Activated CD8-positive, alpha-beta memory T cell treated with anti-CD3 and anti-CD28 coated beads for 4 hours (primary cell): ENCODE measurements around the gene MAPKAPK3.

Experiments
- DNase-seq, 2 donors: peaks; one replicate each; pipeline ENCODE4 v3.0.0-alpha.2; 2020; ENCODE audit warnings: low read depth in 2 of 2

Gene MAPKAPK3

DNA sequence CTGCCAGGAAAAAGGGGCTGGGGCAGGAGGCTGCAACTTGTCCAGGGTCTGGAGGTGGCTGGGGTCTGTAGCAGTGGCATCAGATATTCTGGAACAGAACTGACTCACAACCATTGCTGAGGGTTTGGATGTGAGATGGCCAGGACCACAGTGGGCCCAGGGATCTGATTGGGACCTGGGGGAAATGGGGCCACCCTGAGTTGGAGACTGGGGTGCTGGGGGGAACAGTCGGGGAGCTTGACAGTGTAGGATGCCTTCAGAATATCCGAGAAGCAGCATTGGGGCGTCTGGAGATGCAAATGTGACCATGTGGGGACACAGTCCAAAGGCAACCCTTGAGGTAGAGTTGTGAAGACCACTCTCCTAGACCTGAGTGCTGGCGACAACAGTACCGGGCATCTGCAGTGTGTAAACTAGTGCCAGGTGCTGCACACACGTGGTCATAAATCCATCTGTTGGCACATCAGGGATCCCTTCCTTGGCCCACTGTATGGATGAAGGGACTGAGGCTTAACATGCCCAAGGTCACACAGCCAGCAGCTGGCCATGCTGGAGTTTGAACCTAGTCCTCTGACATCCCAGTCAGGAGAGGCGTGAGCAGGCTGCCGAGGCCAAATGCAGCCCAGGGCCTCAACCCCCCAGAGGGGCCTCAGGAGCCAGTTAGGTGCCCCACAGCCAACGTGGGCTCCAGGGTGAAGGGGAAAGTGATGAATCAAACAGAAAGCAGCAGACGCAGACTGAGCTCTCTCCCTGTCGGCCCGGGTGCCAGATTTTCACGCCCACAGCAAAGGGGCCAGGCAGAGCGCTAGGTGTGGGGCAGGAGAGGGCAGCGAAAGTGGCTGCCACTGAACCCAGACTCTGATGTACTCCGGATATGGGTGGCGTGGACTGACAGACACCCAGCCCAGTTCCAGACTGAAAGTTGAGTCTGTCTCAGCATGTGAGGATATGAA, 28.9 kb upstream of the MAPKAPK3 start:
- DNase-seq = peak; percentile 43 to 52

DNA sequence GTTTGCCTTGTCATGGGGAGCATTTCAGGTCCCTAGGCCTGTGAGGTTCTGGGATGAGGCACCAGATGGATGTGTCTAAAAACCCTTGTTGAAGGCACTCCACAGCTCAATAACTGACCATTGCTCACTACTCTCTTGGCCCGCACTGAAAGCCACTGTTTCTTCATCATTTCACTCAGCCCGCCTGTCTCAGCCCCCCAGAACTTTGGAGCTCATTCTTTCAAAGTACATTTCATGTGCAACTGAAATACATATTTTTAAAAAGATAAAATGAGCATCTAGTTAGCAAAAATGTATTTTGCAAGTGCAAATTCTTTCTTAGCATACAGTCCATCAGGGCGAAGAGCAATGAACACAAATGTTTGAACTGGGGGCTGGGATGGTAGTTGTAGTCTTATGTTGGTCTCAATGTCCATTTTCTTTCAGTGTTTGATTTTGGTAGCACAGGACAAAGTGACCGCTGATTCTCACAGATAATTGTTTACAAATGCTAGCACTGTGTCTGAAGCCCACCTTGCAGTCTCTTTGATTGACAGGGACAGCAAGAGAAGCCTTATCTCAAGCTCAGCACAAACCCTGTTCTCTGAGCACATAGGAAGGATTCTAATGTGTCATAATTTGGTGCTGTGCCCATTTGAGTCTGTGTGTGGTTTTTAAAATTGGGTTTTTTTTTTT, 28.1 kb upstream of the MAPKAPK3 start:
- no peak for DNase-seq

DNA sequence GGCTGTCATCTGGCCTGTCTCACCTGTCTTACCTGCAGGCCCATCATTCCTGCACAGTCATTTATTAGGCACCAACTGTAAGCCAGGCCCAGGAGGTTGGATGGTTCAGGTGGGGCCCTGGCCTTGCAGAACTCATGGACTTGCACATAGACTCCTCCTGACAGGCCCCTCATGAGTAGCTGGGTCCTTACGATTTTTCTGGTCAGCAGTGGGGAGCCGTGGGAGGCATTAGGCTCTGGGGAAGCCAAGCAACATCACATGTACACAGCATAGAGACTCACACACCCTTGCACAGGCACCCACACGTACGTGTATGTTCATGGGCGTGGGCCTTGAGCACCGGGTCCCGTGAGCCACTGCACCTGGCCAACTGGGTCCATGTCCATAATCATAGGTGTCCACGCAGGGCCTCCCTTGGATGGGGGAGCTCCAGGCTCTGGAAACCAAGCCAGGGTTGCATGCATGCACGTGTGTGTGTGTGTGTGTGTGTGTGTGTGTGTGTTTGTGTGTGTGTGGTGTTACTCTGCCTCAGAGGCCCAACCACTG, 25.7 kb upstream of the MAPKAPK3 start:
- no peak for DNase-seq

DNA sequence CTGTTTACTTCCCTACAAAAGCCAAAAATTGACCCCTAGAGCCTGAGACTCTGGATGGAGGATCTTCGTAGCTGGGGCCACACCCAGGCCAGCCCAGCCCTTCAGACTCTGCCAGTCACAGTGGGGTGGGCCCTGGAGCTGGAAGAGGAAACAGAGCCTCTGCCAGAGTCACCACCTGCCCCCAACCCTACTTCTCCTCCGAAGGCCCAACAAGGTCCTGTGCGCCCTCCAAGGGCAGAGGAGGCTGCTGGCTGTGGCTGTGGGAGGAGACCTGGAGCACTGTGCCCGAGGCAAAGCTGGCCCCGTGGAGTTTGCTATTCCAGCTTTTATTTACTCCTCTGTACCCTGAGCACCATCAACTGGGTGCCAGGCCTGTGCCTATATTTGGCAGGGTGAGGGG, 24.4 kb upstream of the MAPKAPK3 start:
- DNase-seq = no peak

DNA sequence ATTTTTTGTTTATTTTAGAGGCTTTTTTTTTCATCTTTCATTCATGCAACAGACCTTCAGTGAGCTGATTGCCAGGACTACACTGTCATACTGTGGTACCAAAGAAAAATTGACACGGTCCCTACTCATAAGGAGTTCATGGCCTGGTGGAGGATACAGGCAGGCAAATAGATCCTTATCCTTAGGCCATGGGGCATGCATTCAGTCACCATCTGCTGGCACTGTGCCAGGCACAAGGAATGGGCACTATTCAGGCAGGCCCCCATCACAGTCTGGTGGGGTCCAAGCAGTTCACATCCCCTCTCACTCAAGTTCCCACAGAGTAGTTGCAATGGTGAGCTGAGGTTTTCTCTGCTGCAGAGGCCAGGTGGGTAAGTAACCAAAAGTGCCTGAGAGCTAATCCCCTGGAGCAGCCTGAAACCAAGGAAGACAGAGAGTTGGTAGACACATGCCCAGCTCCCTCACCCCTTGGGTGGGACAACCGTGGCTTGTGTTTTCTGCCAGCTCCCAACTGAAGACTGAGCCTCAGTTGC, 22.6 kb upstream of the MAPKAPK3 start:
- no peak for DNase-seq

DNA sequence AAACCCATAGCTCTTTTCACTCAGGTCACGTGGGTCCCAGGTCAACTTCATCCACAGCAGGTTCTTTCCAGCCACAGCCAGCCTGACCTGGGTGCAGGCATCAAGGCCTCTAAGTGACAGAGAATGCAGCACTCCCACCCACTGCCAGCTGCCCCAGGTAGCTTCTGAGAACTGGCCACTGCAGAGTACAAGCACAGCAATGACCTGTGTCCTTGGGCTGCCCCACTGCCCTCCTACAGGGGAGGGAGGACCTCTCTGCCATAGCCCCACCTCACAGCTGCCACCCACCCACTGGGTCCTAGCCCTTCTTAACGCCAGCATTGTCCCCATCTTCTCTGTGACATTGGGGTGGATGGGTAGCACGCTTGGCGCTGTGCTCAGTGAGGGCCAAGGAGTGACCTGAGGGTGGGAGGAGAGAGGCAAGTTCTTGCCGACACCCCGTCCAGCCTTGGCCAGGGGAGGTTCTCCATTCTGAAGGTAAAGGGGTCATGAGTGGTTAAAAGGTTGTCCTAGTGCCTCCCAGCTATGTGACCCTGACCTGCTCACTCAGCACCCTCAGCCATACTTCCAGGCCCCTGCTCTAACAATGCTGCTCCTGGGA, 17.7 kb upstream of the MAPKAPK3 start:
- DNase-seq = no peak

DNA sequence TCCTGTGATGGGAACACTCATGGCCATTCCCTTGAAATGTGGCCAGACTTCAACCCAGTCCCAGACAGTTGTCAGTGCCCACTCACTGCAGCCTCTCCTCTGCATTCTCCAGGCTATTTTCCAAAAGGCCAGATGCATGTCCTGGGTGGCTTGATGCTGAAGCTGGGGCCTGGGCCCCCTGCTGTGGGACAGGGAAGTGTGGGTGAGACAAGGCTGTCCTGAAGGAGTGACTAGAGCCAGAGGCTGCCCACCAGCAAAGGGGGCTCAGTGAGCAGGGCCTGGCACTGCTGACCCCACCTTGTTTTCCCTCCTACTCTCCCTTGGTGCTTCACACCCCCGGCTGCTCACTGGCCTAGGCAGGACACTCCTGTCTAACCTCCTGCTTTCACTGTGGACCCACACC, 17.2 kb upstream of the MAPKAPK3 start:
- DNase-seq = no peak

DNA sequence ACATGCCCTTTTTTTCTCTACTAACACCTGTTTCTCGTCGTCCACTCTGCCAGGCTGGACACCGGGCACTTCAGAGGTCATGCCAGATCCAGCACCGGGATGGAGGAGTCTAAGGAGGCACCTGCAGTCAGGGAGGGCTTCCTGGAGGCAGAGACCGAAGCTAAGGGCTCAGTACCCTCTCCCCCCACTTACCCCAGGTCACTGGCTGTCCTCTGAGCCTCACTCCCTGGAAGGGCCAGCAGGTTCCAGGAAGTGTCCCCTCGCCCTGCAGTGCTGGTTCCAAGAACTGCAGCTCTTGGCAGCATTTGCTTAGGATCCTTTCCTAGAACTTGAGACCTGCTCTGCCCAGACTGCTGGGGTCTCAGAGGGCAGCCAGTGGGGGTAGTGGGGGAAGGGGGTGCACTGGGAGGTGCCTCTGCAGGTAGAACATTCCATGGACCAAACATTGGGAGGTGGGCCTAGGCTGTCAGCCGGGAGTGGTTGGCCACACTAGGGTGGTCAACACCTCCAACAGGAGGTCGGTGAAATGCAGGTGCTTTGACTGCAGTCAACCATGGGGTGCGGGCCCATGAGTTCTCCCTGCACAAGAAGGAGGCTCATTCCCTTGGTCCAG, 16.7 kb upstream of the MAPKAPK3 start:
- DNase-seq = no peak

DNA sequence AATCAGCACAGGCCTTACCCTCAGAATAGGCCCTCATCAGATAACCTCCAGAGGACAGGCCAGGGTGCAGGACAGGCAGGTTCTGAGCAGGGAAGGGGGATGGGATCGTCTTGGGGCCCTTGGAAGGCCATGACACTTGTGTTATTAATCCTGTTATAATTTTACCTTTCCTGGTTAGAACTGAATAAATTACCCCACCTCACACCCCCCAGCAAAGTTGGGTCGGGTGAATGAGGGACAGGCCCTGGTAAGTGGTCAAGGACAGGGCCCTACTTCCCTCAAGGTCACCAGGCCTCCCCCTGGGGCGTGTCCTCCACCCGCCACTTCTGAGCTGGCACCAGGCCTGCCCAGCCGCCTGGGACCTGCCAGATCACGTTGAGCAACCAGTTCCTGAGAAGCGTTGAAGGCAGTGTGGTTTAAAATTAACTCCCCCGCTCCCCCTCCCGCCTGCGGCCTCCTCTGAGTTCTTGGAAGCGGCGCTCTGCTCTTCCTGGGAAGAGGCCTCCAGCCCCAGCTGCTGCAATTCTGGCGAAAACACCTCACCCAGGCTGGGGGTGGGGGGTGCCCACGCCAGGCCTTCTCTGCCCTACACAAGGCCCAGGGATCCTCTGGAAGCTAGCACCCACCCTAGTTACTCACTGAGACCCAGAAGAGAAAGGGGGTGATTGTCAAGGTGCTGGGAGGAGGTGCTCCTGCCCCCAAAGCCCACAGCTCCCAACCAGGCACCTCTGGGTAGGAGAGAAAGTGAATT, 15.9 kb upstream of the MAPKAPK3 start:
- DNase-seq = peak; percentile 59 to 89

DNA sequence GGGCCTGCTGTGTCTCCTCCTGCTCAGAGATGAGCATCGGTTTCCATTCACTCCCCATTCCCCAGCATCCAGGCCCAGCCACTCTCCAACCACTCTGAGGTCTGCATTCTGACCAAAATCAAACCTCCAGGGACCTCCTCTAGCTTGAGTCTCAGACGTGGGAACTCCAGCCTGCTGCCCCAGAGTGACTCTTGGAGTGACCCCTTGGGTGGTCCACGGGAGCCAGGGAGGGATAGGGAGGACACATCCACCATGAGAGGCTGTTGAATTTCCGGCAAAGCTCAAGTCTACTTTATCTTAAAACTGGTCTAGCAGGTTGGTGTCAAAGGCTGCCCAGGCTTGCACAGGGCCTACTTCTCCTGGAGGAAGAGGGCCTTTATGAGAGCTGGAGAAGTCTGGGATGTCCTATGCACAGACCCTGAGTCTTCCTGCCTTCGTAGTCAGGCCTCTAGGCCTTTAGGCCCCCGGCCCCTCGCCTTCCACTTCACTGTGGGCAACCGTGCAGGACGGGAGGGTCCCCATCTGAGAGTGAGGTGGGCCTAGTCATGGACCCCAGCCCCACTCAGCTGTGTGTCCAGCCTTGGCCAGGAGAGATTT, 14.3 kb upstream of the MAPKAPK3 start:
- no peak for DNase-seq

DNA sequence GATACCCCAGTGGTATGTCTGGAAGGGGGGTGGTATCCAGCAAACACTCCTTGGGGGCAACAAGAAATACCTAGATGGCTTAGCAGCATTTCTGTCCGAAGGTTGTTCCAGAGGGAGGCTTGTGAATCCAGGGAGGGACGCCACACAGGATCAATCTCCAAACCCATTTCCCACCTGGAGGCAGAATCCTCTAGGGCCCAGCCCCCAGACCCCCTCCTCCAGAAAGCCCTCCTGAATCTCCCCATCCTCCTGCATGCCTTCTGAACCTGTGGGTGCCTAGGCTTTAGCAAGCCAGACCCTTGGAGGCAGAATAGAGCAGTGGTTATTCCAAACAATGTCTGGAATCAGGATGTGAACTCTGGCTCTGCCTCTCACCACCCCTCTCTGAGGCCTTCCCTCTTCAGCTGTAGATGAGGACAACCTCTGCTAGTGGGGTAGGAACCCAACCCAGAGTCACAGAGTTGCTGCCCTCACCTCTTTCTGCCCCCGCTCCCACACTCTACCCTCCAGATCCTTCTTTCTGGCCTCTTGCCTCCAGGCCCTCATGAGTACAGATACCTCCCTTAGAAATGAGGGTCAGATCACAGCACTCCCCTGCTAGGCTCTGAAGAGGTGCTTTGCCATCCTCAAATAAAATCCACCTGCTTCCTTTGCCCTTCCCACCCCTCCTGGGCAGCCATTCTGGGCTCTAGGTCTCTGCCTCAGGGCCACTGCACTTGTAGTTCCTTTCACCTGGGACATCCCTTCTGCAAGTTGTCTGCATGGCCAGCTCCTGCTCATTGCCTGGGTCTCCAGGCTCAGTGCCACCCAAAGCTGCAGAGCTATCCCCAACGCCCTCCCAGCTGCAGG, 13.5 kb upstream of the MAPKAPK3 start:
- no peak for DNase-seq

DNA sequence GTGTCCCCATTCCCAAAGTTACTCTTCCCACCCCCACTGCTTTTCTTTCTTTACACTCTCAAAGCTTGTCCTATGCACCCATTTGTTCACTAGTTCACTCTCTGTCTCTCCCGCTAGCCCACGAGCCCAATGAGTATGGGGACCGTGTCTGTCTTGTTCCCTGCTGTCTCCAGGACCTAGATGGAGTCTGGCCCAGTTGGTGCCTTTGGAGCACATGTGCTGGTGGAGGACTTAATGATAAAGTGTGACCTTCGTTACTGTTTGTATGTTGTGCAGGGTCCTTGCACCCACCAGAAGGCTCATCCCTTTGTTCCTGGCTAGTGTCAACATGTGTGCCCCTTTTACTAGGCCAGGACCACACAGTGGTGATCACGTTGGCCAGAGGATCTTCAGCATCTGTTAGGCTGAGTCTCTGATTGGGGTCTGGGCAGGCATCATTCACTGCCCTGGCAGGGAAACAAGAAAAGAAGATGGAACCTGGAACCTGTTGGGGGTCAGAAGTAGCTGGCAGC, 12.8 kb upstream of the MAPKAPK3 start:
- no peak for DNase-seq

DNA sequence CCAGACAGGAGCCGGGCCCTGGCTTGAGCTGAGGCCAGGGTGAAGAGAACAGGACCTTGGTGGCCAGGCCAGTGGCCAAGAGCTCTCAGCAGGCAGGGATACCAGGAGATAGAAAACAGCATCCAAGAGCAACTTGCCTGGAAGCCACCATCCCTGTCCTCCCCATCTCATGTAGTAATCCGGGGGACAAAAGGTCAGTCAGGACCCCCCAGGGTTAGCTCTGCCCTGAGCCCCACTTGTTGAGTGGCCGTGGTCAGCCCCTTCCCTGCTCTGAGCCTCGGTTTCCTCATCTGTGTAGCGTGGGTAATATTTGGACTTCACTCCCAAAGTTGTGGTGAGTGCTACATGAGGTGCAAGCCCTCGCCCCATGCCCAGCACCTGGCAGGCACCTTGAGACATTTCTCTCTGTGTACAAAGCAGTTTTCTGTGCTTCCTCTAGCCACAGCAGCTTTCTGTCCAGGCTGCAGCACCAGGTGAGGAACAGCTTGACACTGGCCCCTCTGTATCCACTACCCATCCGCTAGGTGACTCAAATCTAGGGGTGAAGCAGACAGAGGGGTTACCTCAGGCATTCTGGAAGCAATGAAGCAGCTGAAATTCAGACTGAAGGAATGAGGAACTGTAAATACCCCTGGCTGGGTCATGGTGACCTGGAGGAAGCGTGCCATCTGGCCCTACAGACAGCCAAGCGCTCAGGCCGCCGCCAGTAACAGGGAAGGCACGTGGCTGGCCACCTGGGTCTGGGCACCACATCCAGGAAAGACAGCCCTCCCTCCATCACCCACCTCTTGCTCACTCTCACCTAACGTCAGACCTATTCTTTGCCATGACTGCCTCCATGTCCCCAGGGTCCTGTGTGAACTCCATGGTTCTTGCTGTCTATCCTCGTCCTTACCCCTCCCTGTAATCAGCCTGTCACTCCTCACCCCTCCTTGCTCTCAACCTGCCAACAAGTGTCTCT, 12.0 kb upstream of the MAPKAPK3 start:
- DNase-seq = no peak

DNA sequence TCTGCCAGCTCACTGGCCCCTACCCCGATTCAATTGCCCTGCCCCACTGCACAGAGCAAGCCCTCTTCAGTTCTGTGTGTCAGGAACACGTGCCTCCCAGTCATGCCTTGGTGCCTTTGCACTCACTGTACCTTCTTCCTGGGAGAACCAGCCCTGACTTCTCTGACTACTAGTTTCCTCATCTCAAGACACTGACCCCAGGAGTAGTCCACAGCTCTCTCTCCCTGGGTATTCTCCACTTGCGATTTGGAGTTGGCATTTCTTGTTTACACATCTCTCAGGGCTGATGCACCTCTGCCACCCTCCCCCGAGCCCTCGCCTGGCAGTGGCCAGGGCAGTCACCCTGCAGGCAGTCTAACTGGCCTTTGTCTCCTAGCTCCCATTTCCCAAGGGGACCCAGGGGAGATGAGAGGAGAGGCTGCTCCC, 11.0 kb upstream of the MAPKAPK3 start:
- DNase-seq = no peak

DNA sequence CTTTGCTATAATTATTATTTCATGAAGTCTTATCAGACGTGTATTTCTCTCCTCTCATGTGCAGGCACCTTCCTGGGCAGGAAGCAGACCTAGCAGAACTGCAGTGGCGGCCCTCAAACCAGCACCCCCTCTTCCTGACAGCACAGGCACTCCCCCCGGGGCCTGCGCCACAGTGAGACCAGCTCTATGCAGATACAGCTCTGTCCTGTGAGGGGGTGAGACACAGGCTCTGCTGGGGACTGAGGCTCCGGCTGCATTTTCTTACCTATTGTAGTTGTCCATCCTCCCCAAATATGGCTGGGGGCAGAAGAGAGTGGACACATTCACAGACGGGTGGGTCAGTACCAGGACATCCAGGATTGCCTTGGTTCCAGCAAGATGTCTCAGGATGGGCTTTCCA, 10.4 kb upstream of the MAPKAPK3 start:
- no peak for DNase-seq

DNA sequence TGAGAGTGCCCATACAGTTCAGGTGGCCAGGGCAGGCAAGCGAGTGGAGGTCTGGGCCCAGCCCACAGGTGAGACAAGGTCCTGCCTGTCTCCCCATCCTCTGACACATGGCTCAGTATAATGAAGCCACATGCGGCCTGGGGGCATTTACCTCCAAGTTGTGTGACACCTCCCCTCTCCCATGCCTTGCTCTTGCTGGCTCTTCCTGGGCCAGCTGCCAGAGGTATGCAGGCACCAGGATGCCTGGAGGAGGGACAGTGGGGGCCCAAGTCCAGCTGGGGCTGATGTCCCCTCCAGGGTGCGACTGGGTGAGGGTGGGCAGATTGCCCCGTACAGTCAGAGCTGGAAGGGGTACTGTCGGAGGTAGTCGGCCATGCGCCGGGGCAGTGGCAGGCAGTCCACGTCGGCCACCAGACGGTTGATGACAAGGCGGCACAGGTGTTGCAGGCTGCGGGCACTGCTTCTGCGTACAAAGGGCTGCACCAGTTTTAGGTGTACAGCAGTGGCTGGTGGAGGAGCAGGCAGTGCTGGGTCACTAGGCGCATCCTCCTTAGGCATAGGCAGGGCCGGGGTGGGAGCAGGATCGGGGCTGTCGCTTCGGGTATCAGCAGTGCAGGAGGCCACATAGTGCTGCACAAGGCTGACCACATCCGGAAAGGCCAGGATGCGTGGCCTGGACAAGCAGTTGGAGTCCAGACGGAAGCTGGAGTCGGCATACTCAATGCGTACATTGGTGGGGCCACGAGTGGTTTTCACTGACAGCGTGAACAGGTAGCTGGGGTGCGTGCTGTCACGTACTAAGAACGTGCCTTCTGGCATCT, 9.5 kb upstream of the MAPKAPK3 start:
- DNase-seq = no peak

DNA sequence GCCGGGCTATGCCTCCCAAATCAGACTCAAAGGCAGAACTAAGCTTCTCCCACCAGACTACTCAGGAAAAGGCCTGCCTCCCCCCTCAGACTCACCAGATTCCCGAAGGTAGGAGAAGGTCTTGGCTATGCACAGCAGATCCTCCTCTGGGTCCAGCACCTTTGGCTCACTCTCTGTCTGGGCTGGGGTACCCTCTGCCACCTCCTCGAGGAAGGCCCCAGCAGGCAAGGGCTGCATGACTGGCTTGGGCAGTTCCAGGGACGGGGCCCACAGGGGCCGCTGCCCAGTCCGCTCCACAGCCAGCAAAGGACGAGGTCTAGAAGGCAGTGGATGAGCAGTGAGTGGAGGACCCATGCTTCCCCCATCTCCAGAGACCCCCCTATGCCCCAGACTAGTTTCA, 8.7 kb upstream of the MAPKAPK3 start:
- no peak for DNase-seq
